Left ventricle myocardium inferior (tissue), 1 donor: Measurements from ENCODE around the gene STAM. TPM values are rescaled to one million over a fixed set of nuclear protein-coding genes. Genes with fewer than 3 reads are reported as not detected.

ENCODE experiments used
- DNase-seq: peaks from one replicate; pipeline ENCODE4 v3.0.0-alpha.2; 2020
- H3K27ac ChIP-seq: fragments of 200-600 bp; replicated peaks from 2 replicates; pipeline ENCODE4 v1.8.0; 2021
- H3K27me3 ChIP-seq: fragments of 200-600 bp; 2 replicates; pipeline ENCODE4 v1.8.0; 2021; ENCODE audit warnings: low read depth
- H3K36me3 ChIP-seq: fragments of 200-600 bp; 2 replicates; pipeline ENCODE4 v1.8.0; 2021
- H3K4me1 ChIP-seq: fragments of 200-600 bp; 2 replicates; pipeline ENCODE4 v1.8.0; 2021
- H3K4me3 ChIP-seq: fragments of 200-600 bp; 2 replicates; pipeline ENCODE4 v1.8.0; 2021; ENCODE audit warnings: mild to moderate bottlenecking, moderate library complexity
- H3K9me3 ChIP-seq: fragments of 200-600 bp; replicated peaks from 2 replicates; pipeline ENCODE4 v1.8.0; 2021
- CTCF ChIP-seq: fragments of 200-600 bp; IDR thresholded peaks from 2 replicates; pipeline ENCODE4 v1.8.0; 2021; ENCODE audit warnings: antibody characterized with exemption, mild to moderate bottlenecking, borderline replicate concordance
- intact Hi-C: fragments of 100-400 bp; cut with micrococcal nuclease; formaldehyde crosslinking; loops from one replicate; pipeline ENCODE4 v1.11.0; 2022
- total RNA-seq: library from RNA; stranded (reverse); fragmentation: NEBNext Ultra II Directional; extraction: Animal tissue kit (Norgen Biotek cat#: 25700); gene quantifications from one replicate; pipeline ENCODE4 v1.2.1, GENCODE V29; 2021
- donor health status: DM: no; HTN: yes; CAD: no; lungs with severe emphysema.

Gene STAM
- total RNA-seq, 1 donor from 2014 or later: 21.3 TPM

- no peaks in the 10 kb centered on the region for H3K9me3 ChIP-seq
- TF ChIP-seq CTCF: no peak
- intact Hi-C loops: loop anchor here (5.0 kb wide), 2 partner anchors 135 to 495 kb away; no protein-coding TSS in a partner anchor
Measured at GRCh38 chr10:17607060-17607459, 36.9 kb upstream of the STAM start.

GRCh38 chr10:17607603-17608332, 36.2 kb upstream of the STAM start:
- intact Hi-C loops: loop anchor here (5.0 kb wide), 2 partner anchors 135 to 495 kb away; no protein-coding TSS in a partner anchor
- Histone ChIP-seq H3K4me3 (no peak overlapping the region), H3K27me3 (no peaks in the 10 kb centered on the region), H3K27ac (no peak overlapping the region), H3K36me3 (no peaks in the 10 kb centered on the region), H3K9me3 (no peaks in the 10 kb centered on the region), H3K4me1 (peaks cover 29% of the 10 kb centered on the region)
- no peak for DNase-seq
- peak; percentile 93 for TF ChIP-seq CTCF

More at GRCh38 chr10:17607060-17607459, 36.9 kb upstream of the STAM start:
- no peak for DNase-seq
- Histone ChIP-seq H3K27ac (no peak overlapping the region), H3K4me3 (no peak overlapping the region), H3K36me3 (no peaks in the 10 kb centered on the region), H3K4me1 (peaks cover 29% of the 10 kb centered on the region), H3K27me3 (no peaks in the 10 kb centered on the region)

- no peaks in the 10 kb centered on the region for H3K27me3 ChIP-seq
- no peaks in the 10 kb centered on the region for H3K36me3 ChIP-seq
- no peak overlapping the region for H3K4me3 ChIP-seq
- DNase-seq: no peak
- peaks cover 40% of the 10 kb centered on the region for H3K4me1 ChIP-seq
- intact Hi-C loops: loop anchor here (5.0 kb wide), 2 partner anchors 133 to 493 kb away; no protein-coding TSS in a partner anchor
- H3K27ac ChIP-seq: no peak overlapping the region
- H3K9me3 ChIP-seq: no peaks in the 10 kb centered on the region
- no peak for TF ChIP-seq CTCF
Measured at GRCh38 chr10:17609523-17610079, 34.4 kb upstream of the STAM start.

- DNase-seq: peak; percentile 86
- H3K4me3 ChIP-seq: peak overlapping the region; percentile 91
- peaks cover 11% of the 10 kb centered on the region for H3K27me3 ChIP-seq
- intact Hi-C loops: no loop called here
- no peak for TF ChIP-seq CTCF
- peaks cover 3% of the 10 kb centered on the region for H3K36me3 ChIP-seq
- H3K27ac ChIP-seq: peak overlapping the region; percentile 97
- peaks cover 32% of the 10 kb centered on the region for H3K4me1 ChIP-seq
- no peaks in the 10 kb centered on the region for H3K9me3 ChIP-seq
Measured at GRCh38 chr10:17616403-17617030, 27.4 kb upstream of the STAM start.

GRCh38 chr10:17617031-17617911, 26.7 kb upstream of the STAM start, which contains the start of gene HACD1:
Gene HACD1 (minus strand): TSS chr10:17617374. CDS start chr10:17617339, 35 bp downstream.
- DNase-seq: peak; percentile 74
- H3K4me1 ChIP-seq: peaks cover 32% of the 10 kb centered on the region
- intact Hi-C loops: no loop called here
- H3K9me3 ChIP-seq: no peaks in the 10 kb centered on the region
- H3K4me3 ChIP-seq: peak within 1 kb of the TSS; percentile 91
- no peak for TF ChIP-seq CTCF
- peaks cover 3% of the 10 kb centered on the region for H3K36me3 ChIP-seq
- peaks cover 11% of the 10 kb centered on the region for H3K27me3 ChIP-seq
- peak within 1 kb of the TSS; percentile 97 for H3K27ac ChIP-seq
